GM20431 (cell line): ENCODE data around the gene ARMC5.
"Not testable (repeated sequence)": the region's sequence is repeated elsewhere in the genome, so short reads cannot be mapped to it uniquely, and the experiment has no call there.

ENCODE experiments used
- in situ Hi-C: fragments of 300-500 bp; cut with MseI, MboI; formaldehyde crosslinking; loops from one replicate; pipeline ENCODE4 v1.15.0; 2020; ENCODE audit warnings: low sequenced_read_pairs; ENCODE audit not compliant: unreplicated experiment

ARMC5 gene

DNA sequence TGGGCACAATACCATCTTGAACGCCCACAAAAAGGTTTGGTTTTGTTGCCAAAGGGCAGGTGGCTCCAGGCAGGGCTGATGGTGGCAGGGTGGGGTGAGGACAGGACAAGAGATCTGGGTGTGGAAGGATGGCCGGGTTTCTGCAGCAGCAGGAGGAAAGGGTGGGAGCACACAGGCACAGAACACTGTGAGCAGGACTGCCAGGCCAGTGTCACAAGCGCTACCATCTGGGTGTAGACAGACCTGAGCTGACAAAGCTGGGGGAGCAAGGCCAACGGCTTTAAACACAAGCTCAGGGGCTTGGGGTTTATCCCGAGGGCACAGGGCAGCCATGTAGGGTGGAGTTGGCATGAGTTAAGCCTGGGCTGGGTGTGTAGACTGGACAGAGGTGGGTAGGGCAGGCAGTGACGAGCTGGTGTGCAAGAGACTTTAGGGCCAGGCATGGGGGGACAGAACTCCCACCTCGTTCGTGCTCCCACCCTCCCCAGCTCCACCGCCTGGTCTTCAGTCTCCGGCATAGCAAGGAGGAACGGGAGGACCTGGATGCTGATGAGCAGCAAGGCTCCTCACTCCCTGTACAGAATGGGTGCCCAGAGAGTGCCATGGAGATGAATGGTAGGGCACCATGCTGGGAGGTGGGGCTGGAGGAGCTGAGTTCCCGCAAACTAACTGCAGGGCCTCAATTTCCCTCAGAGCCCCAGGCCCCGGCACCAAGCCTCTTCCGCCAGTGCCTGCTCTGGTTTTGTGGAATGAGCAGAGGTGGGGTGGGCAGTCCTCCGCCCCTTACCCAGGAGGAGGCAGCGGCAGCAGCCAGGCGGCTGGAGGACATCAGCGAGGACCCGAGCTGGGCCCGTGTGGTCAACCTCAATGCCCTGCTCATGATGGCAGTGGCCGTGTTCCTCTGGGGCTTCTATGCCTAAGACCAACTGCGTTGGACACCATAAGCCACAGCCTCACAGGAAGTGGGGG lies 30.6 kb downstream of the ARMC5 start:
- in situ Hi-C loops, result no loop called here

DNA sequence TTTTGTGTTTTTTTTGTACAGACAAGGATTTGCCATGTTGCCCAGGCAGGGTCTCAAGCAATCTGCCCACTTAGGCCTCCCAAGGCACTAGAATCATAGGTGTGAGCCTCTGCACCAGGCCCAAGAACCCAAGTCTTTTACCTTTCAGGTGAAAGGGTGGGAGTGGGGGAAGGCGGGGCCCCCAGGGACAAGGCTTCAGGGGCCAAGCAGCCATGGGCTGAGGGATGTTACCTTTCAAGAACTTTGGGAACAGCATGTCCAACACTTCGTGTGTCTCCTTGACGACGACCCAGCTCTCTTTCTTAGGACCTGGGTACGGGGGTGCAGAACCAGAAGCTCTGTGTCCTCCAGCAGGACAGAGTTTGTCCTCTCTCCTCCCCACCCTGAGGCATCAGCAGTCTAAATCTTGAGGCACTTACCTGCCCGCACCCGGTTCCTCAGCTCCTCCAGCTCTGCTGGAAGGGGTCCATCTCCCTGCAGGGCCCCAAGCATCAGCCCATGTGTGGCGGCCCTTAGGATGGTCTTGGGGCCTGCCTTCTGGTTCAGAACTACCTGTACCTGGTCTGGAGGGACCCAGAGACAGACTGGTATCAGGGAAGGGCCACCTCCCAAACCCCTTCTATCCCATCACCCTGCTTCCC lies 32.6 kb downstream of the ARMC5 start:
- in situ Hi-C loops, result no loop called here

DNA sequence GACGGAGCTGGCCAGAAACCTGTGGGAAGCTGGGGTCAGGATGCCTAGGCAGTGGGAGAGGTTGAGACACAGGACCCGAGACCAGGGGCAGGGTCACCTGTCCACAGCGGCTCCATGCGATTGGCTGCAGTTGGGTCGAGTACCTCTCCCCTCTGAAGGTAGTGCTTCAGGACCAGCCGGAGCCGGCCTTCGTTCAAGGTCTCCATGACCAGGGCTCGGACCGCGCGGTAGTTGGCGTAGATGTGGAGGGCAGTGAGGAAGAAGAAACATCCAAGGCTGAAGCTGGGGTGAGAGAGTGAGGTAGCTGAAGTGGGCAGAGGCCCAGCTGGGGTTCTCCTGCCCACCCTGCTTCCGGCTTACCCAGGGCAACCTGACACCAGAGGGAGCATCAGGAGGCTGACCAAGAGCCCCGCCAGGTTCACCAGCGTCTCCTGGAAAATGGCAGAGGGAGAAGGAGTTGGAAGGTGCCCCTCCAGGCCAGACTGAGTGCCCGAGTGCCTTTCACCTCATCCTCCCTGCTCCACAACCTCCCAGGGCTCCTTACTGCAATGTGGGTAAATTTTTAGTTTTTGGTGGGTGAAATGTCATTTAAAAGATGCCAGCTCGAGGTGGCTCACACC lies 34.3 kb downstream of the ARMC5 start:
- in situ Hi-C loops, result no loop called here

DNA sequence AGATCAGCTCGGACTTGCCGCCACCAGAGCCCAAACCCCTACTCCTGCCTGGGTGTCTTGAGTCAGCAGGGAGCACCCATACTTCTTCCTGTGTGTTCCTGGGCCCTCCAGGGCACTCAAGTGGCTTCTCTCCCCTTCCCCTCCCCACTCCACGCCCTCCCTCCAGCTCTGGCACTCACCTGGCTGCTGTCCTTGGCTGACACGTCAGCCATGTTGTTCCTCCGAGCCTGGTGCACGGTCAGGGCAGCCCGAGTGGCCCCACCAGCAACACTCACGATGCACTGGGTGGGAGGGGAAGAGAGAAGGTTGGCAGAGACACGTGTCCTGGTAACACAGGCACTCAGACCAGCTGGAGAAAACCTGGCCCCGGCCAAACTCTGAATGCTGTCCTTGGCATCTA lies 37.4 kb downstream of the ARMC5 start:
- in situ Hi-C loops, result no loop called here

DNA sequence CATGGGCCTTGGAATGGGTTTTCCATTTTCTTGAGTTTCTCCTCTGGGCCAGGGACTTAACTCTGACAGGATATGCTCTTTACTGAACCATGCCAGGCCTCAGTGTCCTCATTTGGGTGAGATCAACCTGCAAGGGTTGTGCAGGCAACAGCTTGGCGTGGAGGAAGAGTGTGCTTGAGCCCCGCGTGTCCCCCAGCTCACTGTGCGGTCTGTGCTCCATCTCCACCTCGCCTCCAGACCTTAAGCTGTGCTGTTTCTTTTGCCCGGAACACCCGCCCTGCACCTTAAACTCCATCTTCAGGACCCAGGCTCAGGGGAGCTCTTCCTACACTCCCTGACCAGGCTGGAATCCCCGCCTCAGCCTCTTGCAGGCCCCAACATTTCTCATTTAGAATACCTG lies 39.2 kb downstream of the ARMC5 start:
- in situ Hi-C loops, result no loop called here

DNA sequence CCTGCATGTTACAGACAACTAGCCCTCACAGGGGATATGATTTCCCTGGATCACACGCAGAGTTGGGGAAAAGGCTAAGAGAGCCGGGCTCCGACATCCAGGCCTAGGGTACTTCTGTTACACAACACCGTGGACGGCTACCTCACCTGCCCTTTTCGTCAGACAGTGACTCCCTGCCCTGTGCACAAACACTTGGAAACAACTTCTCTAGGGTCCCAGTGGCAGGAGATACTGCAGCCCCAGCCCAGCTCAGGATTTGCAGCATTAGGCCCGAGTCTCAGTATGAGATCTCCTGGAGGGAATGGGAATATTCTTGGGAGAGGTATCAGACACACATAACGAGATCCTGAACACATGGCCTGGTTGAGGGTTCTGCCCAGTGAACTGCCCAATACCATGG lies 40.6 kb downstream of the ARMC5 start:
- in situ Hi-C loops, result no loop called here

DNA sequence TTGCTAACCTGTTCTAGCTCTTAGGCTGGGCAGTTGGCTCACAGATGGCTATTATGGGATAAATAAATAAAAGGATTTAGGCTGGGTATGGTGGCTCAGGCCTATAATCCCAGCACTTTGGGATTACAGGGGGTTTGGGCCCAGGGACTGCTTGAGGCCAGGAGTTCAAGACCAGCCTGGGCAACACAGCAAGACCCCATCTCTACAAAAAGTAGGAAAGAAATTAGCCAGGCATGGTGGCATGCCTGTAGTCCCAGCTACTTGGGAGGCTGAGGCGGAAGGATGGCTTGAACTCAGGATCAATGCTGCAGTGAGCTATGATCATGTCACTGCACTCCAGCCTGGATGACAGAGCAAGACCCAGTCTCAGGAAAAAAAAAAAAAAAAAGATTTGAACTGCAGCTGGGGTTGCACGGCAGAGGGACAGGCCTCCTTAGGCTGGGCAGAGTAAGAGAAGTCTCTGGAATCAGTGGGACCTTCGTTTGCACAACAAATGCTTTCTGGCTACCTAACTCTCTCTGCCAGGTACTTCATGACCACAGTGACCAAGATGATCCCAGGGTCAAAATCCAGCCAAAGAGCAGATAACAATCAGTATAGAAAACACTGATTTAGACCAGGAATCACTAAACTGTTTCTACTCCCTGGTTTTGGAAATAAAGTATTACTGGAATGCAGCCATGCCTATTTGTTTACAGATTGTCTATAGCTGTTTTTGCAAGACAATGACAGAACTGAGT lies 42.1 kb downstream of the ARMC5 start:
- in situ Hi-C loops, result no loop called here

DNA sequence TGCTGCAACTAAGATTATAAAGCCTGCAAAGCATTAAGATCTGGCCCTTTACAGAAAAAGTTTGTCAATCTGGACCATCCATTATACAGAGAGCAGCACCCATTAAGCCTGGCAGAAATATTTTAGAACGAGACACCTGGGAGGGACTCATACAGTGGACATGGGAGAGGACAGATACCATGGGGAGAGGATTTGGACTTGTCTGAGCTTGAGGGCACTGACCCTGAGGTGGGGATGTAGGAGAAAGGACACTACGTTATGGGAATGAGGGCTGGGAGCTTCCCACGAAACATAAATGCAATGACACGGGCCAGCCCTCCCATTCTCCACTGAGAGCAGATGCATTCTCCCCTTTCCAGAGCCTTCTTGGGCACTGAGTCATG lies 42.7 kb downstream of the ARMC5 start:
- in situ Hi-C loops, result no loop called here

DNA sequence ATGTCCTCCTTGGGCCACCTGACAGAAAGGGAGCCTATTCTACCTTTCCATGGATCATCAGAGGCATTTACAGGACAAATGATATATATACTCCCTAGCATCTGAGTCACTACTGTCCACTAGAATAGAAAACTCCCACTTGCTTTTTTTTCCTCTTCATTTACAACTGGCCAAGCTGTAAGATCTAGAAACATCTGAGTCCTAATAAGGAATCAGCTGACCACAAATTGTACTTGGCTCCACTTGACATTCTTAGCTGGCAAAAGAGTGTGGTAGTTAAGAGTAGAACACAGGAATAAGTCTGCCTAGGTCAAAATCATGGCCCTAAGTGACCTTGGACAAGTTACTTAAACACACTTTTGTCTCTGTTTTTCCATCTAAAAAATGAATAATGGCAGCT lies 43.7 kb downstream of the ARMC5 start:
- in situ Hi-C loops, result no loop called here

DNA sequence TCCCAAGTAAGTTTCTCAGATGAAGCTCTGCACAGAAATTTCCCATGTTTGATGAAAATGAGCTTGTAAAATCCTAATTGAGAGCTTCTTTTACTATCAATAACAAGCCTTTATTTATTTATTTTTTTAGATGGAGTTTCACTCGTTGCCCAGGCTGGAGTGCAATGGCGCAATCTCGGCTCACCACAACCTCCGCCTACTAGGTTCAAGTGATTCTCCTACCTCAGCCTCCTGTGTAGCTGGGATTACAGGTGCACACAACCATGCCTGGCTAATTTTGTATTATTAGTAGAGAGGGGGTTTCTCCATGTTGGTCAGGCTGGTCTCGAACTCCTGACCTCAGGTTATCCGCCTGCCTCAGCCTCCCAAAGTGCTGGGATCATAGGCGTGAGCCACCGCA lies 44.3 kb downstream of the ARMC5 start:
- in situ Hi-C loops, result not testable (repeated sequence)

DNA sequence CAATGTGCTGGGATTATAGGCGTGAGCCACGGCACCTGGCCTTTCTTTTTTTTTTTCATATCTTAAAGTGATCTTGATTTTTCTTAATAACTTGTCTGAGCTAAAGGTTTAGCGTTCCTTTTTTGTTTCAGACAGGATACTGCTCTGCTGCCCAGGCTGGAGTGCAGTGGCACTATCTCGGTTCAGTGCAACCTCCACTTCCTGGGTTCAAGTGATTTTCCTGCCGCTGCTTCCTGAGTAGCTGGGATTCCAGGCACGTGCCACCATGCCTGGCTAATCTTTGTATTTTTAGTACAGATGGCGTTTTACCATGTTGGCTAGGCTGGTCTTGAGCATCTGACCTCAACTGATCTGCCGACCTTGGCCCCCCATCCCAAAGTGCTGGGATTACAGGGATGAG lies 44.9 kb downstream of the ARMC5 start:
- in situ Hi-C loops, result no loop called here

DNA sequence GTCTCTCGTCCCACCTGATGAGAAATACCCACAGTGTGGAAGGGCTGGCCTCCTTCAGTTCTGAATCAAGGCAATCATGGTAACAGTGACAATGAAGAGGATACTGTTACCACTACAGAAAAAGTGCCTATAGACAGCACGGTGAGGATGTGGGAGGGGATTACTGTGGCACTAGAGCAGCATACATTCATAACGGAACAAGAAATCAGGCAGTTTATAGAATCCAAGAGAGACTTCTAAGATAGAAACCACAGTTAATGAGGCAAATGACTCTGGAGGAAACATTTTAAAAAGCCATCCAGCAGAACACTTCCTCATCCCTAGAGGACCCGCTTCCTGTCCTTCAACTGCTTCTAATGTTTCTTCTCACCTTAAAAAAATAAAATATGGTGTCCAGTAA lies 46.2 kb downstream of the ARMC5 start:
- in situ Hi-C loops, result no loop called here

DNA sequence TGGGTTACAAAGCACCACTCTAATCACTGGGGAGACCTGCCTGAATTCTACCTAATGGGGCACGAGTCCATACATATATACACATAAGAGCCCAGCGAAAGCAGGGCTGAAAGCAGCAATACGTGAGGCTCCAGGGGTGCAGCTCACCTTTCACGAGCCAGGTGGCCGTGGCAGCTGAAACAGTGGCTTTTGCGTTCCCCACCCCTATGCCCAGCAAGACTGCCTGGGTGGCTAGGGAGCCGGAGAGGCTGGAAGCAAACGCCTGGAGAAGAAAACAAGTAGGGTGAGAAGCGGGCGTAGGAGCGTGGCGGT lies 48.3 kb downstream of the ARMC5 start:
- in situ Hi-C loops, result no loop called here

DNA sequence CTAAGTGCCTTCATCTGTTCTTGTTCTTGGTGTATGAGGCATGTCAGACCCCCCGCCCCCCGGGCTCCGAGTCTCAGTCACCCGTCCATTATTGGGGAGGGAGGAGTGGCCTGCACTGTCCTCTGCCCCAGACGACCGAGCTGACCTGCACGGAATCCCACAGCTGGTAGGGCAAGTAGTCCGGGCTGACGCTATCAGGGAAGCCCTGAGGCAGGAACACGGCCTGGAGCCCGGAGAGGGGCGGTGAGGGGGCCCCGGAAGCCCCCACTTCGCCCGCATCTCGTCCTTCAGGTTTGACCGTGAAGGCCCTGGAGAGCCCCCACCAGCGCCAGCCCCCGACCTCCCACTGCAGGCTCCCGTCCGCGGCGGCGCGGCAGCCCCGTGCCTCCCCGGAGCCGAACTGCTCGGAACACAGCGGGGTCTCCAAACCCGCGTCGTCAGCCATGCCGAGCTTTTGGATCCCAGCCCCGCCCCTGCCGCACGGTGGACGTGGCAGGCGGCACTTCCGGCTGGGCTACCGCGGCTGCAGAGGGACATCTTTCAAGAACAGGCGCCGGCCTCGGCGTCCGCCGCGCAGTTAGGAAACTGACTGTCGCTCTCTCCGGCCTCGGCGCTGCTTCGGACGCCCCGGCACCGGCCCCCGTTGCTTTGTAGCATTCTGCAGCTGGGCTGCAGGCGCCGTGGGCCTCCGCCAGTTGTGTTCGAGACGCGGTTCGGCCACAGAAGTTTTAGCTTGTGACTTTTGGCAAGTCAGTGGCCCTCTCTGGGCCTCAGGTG lies 48.8 kb downstream of the ARMC5 start, which contains the start of gene RUSF1:
Gene RUSF1, minus strand, starts transcription at position 463 of the 777 bp plus-strand sequence. Its CDS starts 18 bp downstream, at position 445.
- in situ Hi-C loops, result no loop called here

DNA sequence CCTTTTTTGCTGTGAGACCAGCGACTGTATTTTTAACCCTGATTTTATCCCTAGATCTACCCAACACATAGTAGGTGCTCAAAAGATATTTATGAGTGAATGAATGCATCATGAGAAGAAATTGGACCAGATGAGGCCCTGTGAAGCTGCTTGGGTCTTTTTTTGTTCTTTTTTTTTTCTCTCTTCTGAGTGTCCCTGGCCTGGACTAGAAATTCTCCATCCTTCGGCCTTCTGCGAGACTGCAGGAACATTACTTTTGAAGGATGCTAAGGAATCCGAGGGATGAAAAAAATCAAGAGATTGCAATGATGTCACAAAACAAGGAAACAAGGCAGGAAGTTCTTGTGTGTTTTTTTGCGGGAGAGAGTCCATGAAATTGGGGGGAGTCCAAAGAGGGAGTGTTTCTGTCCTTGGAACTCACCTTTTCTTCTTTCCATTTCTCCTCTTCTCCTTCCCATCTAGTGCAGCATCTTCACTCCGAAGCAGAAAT lies 49.5 kb downstream of the ARMC5 start:
- in situ Hi-C loops, result no loop called here

DNA sequence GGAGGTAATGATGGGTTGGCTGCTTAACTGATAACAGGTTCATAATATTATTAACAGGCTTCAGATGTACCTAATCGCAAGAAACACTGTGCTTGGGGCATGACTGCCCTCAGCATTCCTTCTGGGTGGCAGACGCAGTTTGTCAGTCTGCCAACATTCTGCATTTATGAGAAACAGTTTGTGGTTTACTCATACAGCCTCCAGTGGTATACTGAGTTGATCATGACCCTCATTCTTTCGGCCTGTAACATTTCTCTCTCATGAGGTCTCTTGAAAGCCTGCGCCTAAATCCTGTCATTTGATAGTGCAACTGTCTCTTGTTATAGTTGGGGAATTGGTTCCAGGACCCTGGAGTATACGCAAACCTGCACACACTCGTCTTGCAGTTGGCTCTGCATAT lies 53.8 kb downstream of the ARMC5 start:
- in situ Hi-C loops, result no loop called here

DNA sequence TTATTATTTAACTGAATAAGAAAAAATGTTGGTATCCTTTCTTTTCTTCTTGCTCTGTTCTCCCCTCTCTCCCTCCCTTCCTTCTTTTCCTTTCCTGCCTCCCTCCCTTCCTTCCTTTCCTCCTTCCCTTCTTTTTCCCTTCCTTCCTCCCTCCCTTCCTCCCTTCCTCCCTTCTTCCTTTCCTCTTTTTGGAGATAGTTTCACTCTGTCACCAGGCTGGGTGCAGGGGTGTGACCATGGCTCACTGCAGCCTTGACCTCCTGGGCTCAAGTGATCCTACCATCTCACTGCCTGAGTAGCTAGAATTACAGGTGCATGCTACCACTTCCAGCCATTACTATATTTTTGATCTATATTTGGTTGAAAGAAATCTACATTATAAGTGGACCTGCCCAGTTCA lies 54.6 kb downstream of the ARMC5 start:
- in situ Hi-C loops, result no loop called here
